Stimulated activated CD8-positive, alpha-beta memory T cell treated with anti-CD3 and anti-CD28 coated beads, Interleukin-12 subunit alpha, Interleukin-12 subunit beta, amount 100 ng/mL, for 24 hours (primary cell): ENCODE results near the gene RPS6KA4.

Source experiments
- DNase-seq: peaks from one replicate; pipeline ENCODE4 v3.0.0-alpha.2; 2020; ENCODE audit errors: extremely low read depth

Gene RPS6KA4

DNA sequence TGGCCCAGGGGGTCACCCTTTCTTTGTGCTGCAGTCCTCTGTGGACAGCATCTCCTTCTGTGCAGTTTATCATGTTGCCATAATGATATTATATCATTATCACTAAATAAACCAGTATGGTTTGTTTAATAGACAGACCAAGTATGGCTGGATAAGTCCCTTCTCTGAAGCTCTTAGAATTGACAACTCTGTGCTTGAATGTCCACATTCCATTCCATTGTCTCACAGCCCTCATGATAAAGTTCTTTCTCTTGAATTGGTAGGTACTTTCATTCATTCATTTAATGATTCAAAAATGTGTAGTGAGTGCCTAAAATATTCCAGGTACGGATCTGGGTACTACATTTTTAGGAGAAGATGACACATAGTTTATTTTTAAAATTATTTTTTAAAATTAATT is 7.8 kb downstream of the RPS6KA4 start:
- no peak for DNase-seq

DNA sequence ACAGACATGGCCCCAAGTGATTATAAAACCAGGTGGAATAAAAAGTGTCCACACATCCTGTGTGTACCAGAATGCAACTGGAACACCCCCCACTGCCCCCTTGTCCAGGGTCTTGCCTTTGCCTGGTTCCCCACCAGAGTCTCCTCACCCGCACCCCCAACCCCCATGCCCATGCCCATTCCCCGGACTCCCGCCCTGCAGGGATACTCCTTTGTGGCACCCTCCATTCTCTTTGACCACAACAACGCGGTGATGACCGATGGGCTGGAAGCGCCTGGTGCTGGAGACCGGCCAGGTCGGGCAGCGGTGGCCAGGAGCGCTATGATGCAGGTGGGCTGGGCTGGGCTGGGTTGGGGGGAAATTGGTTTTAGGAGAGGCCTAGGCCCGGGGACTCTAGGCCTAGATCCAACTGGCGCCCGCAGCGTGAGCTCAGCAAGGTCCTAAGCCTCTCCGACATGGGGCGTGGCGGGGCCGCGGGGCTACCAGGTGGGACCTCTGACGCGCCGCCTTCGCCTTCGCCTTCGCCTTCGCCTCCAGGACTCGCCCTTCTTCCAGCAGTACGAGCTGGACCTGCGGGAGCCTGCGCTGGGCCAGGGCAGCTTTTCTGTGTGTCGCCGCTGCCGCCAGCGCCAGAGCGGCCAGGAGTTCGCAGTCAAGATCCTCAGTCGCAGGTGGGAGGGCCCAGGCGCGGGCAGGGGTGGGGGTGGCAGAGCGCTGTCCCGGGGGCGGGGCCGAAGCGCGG is 9.1 kb downstream of the RPS6KA4 start:
- no peak for DNase-seq

DNA sequence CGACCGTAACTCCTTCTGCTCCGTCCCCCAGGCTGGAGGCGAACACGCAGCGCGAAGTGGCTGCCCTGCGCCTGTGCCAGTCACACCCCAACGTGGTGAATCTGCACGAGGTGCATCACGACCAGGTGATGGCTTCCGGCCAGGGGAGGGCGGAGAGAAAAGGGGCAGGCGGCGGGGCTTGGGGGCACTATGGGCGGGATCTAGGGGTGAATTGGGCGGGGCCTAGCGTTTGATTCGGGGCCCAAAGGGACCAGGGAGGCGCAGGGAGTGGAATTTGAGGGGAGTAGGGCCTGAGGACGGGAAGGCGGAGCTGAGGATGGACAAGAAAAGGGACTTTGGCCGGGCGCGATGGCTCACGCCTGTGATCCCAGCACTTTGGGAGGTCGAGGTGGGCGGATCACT is 9.7 kb downstream of the RPS6KA4 start:
- DNase-seq = no peak

DNA sequence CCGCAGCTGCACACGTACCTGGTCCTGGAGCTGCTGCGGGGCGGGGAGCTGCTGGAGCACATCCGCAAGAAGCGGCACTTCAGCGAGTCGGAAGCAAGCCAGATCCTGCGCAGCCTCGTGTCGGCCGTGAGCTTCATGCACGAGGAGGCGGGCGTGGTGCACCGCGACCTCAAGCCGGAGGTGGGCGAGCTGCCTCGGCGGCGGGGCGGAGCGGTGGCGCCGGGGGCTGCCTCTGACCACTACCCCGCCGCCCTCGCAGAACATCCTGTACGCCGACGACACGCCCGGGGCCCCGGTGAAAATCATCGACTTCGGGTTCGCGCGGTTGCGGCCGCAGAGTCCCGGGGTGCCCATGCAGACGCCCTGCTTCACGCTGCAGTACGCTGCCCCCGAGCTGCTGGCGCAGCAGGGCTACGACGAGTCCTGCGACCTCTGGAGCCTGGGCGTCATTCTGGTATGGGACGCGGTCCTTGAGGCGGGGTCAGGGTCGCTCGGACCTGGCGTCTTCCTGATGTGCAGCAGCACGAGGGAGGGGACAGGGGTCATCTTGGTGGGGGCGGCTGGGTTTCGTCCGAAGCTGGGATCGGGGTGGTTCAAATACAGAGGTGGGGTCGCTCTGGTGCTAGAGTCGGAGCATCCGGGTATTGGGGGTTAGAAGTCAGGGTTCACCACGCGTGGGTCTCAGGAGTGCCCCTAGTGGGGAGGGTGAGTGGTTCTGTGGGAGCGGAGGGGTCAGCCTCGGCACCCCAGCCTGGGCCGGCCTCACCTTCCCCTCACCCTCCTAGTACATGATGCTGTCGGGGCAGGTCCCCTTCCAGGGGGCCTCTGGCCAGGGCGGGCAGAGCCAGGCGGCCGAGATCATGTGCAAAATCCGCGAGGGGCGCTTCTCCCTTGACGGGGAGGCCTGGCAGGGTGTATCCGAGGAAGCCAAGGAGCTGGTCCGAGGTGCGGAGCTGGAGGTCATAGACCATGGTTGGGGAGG is 10.8 kb downstream of the RPS6KA4 start:
- DNase-seq = no peak

DNA sequence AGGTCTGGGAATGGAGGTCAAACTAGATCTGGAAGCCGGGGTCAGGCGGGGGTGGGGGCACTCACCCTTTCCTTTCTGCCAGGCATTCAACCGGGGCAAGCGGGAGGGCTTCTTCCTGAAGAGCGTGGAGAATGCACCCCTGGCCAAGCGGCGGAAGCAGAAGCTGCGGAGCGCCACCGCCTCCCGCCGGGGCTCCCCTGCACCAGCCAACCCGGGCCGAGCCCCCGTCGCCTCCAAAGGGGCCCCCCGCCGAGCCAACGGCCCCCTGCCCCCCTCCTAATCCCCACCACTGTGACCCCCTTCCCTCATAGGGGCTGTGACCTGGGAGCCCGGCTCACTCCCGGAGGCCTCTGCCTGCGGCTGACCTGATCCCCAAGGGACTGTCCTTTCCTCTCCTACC is 12.2 kb downstream of the RPS6KA4 start:
- no peak for DNase-seq

DNA sequence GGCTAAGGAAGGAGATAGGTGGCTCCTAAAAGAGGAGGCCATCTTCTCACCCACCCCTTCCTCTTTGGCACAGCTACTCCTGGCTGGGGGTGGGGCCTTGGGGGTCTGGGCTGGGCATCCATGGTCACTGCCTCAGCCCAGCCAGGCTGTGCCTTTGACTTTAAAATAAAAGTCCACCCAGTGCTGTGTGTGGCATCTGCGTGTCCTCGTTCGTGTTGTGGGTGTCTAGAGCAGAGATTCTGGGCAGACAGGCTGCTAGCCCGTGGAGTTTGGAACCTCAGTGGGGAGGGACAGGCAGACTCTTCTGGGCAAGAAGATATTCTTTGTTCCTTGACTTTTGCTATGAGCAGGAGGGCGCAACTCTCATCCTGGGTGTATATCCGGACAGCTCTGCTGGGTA is 13.1 kb downstream of the RPS6KA4 start:
- DNase-seq = no peak

DNA sequence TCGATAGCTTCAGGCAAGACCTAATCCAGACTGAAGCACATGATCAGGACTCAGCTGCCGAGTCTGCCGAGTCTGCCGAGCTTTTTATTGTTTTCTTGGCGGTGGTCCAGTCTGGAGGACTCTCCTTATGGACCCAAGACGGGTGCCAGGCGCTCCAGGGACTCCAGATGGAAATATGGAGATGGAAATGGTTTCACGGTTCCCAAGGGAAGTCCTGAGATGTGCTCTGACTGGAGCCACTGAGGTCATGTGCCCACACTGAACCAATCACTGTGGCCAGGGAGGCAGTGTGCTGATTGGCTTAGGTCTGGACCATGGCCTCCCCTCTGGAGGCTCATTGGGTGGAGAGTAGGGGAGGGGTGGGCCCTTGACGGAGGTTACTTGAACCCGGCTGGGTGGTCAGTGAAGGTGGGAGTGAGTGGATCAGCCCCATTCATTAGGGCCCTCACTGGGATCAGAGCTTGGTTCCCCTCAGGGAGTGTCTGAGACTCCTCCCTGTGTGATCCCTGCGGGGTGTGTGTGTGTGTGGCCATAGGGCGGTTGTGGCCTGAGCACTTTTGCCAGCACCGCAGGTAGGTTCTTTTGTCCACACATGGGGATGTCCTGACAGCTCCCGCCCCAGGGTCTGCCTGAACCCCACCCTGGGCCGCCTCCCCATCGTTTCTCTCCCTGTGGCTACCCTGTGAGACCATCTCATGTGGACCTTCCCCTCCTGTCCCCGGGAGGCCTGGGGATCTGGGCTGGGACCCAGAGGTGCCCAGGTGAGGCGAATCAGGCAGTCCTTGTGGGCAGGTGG is 14.0 kb downstream of the RPS6KA4 start:
- DNase-seq = no peak

DNA sequence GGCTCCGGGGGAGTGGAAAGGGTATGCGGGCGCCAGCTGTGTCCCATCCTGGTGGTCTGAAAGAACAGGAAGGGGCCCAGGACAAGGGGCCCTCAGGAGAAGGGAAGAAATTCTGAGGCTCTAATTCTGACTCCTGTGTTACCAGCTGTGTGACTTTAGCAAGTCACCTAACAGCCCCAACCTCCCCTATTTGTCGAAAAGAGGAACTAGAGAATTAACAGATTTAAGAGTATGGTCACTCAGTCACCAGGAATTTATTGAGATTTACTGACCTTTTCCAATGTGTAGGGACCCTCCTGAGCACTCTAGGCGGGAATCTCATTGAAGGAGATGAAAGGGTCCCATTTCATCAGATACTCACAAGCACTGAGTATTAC is 14.6 kb downstream of the RPS6KA4 start:
- DNase-seq = no peak

DNA sequence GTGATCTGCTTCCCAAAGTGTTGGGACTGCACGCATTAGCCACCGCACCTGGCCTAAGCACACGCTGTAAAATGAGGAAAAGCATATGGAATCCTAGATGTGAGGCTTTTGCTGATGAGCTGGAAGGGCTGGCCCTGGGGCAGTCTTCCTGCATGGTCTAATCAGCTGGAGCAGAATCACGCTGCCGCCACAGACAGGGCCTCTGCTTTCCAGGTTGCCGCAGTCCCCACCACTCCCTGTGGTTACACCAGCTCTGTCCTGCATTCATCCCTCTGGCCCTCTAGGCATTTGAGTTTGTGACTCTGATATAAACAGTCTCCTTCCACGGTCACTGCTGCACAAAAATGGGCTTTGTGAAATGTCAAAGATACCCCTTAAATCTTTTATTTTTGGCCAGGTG is 17.1 kb downstream of the RPS6KA4 start:
- no peak for DNase-seq

DNA sequence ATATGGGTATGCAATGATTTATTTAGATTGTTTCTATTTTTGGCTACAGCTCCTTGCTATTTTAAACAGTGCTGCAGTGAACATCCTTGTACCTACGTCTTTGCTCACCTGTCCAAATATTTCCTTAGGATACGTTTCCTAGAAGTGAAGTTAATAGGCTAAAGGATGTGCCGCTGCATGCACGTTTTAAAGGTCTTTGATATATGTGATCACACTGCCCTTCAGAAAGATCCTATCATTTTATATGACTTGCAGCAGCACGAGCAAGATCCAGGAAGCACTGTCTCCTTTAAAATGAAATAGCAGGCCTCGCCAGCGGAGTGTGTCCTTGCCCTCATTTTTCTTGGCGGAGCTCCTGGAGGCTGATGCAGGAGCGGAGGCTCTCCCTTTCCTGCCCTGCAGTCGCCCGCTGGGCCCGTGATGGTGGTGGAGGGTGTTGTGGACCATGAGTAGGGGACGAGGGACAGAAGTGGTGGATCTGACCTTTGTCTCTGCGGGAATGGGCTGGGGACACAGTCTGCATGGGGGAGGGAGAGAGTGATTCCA is 19.4 kb downstream of the RPS6KA4 start:
- DNase-seq = no peak

DNA sequence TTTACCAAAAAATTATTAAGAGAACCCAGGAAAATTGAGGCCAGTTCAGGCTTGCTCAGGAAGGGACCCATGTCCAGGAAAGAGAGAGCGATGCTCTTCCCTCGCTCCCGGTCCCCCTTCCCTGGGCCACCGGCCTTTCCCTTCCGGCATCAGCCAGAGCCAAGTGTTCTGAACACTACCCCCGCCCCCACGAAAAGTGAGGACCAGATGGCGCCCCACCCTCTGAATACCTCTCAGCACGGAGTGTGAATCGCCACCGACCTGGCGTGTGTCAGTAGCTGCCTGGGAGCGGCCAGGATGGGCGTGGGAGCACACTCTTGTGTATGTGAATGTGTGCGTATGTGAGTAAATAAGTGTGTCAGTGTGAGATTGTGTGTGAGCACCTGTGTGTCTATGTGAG is 20.2 kb downstream of the RPS6KA4 start:
- no peak for DNase-seq

DNA sequence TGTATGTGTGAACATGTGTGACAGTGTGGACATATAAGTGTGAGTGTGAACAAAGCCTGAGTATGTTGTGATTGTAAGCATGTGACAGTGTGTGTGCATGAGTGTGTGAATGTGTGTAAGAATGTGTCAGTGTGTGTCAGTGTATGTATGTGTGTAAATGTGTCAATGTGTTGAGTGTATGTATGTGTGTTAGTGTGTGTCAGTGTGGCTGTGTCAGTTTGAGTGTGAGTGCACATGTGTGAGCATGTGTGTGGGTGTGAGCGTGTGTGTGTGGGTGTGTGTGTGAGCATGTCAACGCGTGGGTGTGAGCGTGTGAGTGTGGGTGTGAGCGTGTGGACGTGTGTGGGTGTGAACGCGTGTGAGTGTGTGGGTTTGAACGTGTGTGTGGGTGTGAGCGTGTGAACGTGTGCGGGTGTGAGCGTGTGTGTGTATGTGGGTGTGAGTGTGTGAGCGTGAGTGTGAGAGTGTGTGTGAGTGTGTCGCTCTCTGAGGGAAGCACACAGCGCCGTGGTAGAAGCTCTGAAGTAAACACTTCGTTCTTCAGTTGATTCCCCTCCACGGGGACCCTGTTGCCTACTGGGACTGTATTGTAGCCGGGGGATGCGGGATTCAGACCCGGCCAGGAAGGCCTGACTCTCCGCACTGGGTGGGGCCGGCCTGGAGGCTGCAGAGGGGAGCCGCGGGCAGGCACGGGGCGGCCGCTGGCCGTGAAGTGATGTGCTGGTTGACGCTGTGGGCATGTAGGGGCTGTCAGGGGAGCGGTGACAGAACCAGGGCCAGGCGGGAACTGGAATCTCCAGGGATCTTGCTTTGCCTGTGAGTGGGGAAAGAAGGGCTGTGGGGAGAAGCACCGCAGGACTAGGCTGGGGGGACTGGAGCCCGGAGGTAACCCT is 21.1 kb downstream of the RPS6KA4 start:
- no peak for DNase-seq

DNA sequence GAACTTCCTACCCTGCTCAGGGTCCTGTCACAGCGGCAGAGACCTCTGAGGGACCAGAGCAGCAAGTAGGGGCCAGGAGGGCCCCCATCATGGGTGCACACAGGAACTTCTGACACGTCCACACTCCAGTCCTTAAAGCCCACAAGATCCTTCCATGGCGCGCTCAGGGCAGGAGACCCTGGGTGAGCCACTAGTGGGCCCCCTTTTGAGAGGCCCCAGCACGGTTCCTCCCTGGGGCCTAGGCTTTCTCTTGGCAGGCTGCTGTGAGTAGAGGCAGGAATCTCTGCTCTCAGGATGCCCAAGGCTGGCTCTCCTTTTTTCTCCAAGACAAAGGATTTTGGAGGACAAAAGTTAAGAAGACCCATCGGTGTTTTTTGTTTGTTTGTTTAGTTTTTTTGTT is 22.4 kb downstream of the RPS6KA4 start:
- no peak for DNase-seq

DNA sequence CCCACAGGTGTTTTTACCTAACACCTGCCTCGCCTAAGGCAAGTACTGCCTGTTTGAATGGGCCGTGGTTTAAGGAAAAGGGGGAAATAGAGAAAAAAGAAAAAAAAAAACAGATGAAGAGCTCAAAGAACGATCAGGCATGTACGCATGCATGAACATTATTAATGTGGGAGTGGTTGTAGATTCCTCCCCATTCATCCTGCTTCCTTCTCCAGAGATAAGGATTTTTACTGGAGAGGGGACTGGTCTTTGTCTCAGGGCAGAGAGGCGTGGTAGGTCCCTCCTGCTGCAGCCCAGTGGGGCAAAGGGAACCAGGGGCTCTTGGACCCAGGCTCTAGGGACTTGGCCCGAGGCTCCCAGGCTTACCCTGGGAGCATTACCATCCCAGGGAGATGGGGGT is 23.1 kb downstream of the RPS6KA4 start:
- no peak for DNase-seq

DNA sequence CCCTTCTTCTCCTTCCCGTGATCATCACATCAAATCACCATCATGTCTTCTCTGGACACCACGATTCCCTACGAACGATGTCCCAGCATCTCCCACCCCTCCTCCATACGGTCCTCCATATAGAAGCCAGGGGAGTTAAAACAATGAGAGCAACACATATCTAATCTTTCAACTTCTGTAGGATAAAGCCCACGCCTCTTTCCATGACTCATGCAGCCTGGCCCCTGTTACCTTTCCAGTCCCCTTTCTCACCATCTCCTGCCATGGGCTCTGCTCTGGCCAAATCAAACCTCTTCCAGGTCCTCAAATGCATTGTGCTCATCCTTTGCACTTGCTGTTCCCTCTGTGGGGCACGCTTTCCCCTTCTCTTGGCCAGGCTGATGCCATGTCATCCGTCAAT is 23.6 kb downstream of the RPS6KA4 start:
- no peak for DNase-seq

DNA sequence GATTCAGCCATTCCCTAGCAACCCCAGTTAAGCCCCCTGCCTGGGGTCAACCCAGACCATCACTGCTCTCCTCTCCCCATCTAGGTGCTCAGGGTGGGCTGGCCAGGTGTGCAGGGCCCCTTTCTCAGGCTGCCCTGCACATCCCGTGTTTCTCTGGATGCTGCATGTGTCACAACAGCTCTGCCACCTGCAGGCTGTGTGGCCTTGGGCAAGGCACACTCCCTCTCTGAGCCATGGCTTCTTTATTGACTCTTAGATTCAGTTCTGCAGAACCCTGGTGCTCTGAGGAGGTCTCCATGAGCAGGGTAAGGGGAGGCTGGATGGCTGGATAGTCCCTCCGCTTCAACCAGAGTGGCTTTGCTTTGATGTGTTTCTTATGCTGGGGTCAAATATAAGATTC is 24.6 kb downstream of the RPS6KA4 start:
- no peak for DNase-seq

DNA sequence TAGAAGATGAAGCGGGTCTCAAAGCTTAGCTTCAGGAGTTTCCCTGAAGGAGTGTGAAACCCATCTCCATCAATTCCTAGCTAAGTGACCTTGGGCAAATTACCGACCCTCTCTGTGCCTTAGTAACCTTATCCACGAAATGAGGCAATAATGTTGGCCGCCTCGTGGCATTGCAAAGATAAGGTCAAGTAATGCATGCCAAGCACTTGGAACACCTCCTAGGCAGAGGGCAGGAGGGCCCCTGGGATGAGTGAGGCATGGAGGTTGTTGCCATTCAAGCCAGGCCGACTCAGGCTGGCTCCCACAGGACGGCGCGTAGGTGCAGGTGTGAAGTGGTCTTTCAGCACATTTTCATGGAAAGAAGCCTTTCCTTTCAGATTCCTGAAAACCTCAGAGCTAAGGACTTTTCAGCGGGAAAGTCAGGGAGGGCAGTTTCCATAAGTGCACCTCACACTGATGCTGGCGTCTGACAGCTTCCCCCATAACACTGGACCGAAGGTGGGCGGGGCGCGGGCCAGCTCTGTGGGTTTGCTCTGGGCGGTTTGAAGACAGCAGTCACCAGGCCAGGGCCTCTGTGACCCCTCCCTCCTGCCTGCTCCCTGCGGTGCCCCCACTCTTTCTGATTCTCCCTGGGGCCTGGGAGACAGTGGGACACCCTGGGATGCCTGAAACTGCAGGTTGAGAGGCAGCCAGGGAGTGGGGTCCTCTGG is 25.2 kb downstream of the RPS6KA4 start:
- no peak for DNase-seq

DNA sequence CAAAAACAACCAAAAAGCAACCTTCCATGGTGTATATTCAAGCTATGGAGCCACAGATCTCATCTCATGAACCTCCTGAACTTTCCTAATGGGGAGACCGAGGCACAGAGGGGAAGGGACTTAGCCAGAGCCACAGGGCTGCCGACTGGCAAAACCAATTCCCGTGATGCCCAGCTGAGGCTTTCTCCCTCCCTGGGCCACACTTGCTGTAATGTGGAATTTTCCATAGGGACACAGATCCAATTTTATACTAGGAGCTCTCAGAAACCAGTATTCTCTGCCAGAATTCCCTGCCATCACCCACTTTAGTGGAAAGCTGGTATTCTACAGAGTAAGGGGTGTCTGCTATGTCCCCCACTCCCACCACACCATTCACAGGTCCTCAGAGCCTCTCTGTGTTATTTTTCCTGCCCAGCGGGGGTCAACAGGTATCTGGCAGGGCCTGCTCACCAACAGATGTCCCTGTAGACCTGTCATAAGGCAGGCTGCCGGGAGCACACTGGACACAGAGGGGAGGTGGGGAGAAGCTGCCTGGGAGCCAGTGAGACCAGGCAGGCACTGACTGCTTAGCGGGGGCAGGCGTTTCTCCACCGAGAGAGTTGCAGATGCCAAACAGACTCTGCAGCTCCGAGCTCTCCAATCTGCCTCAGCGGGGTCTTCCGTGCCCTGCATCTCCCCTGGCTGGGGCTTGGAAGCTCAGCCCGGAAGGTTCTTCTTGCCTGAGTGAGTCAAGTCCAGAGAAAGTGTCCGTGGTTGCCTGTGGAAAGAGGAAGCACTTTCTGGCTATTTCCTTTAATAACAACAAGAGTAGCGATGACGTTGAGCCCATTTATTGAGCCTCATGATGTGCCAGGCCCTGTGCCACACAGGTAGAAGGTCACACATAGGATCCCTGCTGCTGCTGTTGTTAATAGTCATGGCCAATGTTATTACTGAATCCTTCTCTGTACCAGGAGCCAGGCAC is 26.3 kb downstream of the RPS6KA4 start:
- DNase-seq = no peak
